Natural killer cell (primary cell): Measurements from ENCODE around the gene GAREM2. TPM values are rescaled to one million over a fixed set of nuclear protein-coding genes. Genes with fewer than 3 reads are reported as not detected.

Experiments used
- ATAC-seq, 3 donors: fragments of 150-1000 bp in 2 of 3; fragments of 200-7000 bp in 1 of 3; cut with Tn5 transposase; 1 replicate in 1 of 3; 2 replicates in 2 of 3; pipeline ENCODE4 v1.10.0; 2021; ENCODE audit warnings: mild to moderate bottlenecking in 2 of 3, moderate library complexity in 2 of 3
- DNase-seq, 2 donors: peaks; one replicate each; pipeline versions ENCODE4 v3.0.0 to v3.0.0-alpha.2; 2013 to 2021; ENCODE audit warnings: mixed read lengths in 1 of 2
- H3K27ac ChIP-seq: one replicate; pipeline ENCODE4 v1.5.1; 2013; ENCODE audit warnings: mild to moderate bottlenecking, low read length
- H3K27me3 ChIP-seq: one replicate; pipeline ENCODE4 v1.6.1; 2013; ENCODE audit warnings: low read length; ENCODE audit not compliant: control insufficient read depth, insufficient read depth
- H3K36me3 ChIP-seq: one replicate; pipeline ENCODE4 v1.6.1; 2013; ENCODE audit warnings: low read length; ENCODE audit not compliant: control insufficient read depth, insufficient read depth
- H3K4me1 ChIP-seq: one replicate; pipeline ENCODE4 v1.6.1; 2013; ENCODE audit warnings: low read length; ENCODE audit not compliant: control insufficient read depth, insufficient read depth
- H3K4me3 ChIP-seq: one replicate; pipeline ENCODE4 v1.5.1; 2013; ENCODE audit warnings: low read length
- H3K9me3 ChIP-seq: one replicate; pipeline ENCODE4 v1.6.1; 2013; ENCODE audit warnings: low read length; ENCODE audit not compliant: control insufficient read depth, insufficient read depth
- H3K27ac Mint-ChIP-seq, 2 donors: one replicate each; pipeline ENCODE4 v1.8.0; 2022; ENCODE audit warnings: mild to moderate bottlenecking in 2 of 2, mixed read lengths in 2 of 2, moderate library complexity in 1 of 2
- H3K27me3 Mint-ChIP-seq, 2 donors: one replicate each; pipeline ENCODE4 v1.8.0; 2022; ENCODE audit warnings: low read depth in 2 of 2, mixed read lengths in 2 of 2
- H3K36me3 Mint-ChIP-seq: one replicate; pipeline ENCODE4 v1.8.0; 2022; ENCODE audit warnings: mixed read lengths
- H3K4me1 Mint-ChIP-seq, 2 donors: one replicate each; pipeline ENCODE4 v1.8.0; 2022; ENCODE audit warnings: mixed read lengths in 2 of 2
- H3K4me3 Mint-ChIP-seq: one replicate; pipeline ENCODE4 v1.8.0; 2022; ENCODE audit warnings: mild to moderate bottlenecking, moderate library complexity, mixed read lengths
- H3K9me3 Mint-ChIP-seq, 2 donors: one replicate each; pipeline ENCODE4 v1.8.0; 2022; ENCODE audit warnings: mixed read lengths in 2 of 2
- WGBS: methylation state at CpG from one replicate; pipeline ENCODE4 v1.1.7; 2013; ENCODE audit warnings: missing lambda C conversion rate; ENCODE audit not compliant: insufficient coverage; 5-methylcytosine and 5-hydroxymethylcytosine counted together
- intact Hi-C: fragments of 100-400 bp; cut with micrococcal nuclease; formaldehyde crosslinking; loops from one replicate; pipeline ENCODE4 v1.14.2; 2022
- total RNA-seq, 4 donors: library from RNA; stranded (reverse); fragments of 120-200 nt in 1 of 4; gene quantifications; one replicate each; pipeline versions ENCODE4 v1.2.3 to v1.2.4, GENCODE V29; 2013 to 2022
- TF ChIP-seq, protein P1 (sequence below): fragments of 200-600 bp; IDR thresholded peaks from one replicate; pipeline ENCODE4 v1.8.0; 2022; ENCODE audit warnings: antibody characterized with exemption

Gene GAREM2
- total RNA-seq, 3 donors from 2014 or later (not counting 1 experiment from before 2014, with no cell fraction given): 7.1 to 9.2 (median 7.2) TPM

DNA sequence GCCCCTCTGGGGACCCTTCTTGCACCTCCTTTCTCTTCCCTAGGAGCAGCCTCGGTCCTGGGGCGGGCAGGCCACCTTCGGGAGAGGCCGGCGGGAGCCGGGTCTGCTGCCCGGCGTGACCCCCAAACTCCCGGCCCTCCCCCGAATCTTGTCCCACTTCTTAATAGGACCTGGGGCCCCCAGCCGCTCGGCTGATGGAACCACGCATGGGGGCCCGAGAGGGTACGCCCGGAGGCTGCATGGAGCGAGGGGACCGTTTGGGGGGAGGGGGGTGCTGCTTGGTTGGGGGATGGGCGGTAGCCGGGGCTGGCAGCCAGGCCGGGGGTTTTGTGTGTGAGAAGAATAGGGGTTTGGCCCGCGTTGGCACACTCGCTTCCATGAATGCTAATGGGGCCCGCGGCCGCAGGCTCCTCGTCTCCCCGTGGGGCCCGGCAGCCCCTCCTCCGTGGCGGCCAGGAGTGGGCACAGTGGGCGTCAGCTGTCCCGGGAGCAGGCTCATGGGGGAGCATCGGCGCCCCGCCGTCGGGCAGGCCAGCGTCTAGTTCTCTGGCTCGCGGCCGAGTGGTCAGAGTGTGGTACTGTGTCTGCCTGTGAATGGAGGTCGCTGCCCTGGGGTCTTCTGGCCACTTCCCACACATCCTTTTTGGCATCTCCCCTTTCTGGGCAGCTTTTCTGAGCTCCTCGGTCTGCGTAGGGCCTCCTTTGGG lies 1.0 kb downstream of the GAREM2 start:
- Mint-ChIP-seq H3K27me3 (peaks cover 40 to 48% of the 10 kb centered on the region in 2 donors), H3K4me1 (peaks cover 17 to 27% of the 10 kb centered on the region in 2 donors), H3K36me3 (no peaks in the 10 kb centered on the region), H3K27ac (peak overlapping the region in 1 of 2 donors; percentile 67), H3K9me3 (no peaks in the 10 kb centered on the region), H3K4me3 (peak overlapping the region; percentile 83)
- H3K36me3 ChIP-seq: no peaks in the 10 kb centered on the region
- TF ChIP-seq, protein P1, sequence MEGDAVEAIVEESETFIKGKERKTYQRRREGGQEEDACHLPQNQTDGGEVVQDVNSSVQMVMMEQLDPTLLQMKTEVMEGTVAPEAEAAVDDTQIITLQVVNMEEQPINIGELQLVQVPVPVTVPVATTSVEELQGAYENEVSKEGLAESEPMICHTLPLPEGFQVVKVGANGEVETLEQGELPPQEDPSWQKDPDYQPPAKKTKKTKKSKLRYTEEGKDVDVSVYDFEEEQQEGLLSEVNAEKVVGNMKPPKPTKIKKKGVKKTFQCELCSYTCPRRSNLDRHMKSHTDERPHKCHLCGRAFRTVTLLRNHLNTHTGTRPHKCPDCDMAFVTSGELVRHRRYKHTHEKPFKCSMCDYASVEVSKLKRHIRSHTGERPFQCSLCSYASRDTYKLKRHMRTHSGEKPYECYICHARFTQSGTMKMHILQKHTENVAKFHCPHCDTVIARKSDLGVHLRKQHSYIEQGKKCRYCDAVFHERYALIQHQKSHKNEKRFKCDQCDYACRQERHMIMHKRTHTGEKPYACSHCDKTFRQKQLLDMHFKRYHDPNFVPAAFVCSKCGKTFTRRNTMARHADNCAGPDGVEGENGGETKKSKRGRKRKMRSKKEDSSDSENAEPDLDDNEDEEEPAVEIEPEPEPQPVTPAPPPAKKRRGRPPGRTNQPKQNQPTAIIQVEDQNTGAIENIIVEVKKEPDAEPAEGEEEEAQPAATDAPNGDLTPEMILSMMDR: no peak
- no peak overlapping the region for H3K27ac ChIP-seq
- intact Hi-C loops: loop anchor here (5.0 kb wide), 1 partner anchor 158 kb away; no protein-coding TSS in a partner anchor
- H3K4me3 ChIP-seq: no peak overlapping the region
- no peak for DNase-seq
- no peaks in the 10 kb centered on the region for H3K9me3 ChIP-seq
- 33% methylated on average over 45 of the region's 46 CpGs for WGBS
- peaks cover 22% of the 10 kb centered on the region for H3K27me3 ChIP-seq
- ATAC-seq: no peak
- peaks cover 27% of the 10 kb centered on the region for H3K4me1 ChIP-seq

DNA sequence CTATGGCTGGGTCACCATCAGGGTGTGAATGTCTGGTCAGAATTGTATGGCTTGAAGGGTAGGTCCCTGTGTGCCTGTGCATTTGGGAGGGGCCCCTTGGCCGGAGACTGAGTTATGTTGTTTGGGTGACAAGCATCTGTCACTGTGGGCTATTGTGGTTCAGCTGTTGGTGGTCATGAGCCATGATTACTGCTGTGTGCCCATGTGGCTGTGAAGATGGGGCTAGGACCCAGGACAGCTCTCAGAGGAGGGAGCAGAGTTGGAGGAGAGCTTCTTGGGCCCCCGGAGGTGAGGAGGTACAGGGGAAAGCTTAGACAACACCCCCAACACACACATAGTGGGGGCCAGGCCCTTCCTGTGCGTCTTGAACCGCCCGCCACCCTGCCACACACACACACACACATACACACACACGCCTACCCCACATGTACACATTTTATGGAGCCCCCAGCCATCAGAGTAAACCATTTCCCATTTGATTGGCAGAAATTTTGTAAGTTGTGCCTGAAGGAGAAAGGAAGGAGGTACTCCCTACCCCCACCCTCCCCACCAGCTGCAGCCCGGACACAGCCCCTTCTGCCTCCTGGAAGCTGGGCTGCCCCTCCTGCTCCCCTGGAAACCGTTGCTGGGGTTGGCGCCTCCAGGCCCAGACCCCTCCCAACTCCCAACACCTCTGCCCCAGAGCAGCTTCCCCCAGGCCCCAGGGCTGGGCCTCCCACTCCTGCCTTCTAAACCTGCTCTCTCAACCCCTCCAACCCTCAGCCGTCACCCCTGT lies 2.0 kb downstream of the GAREM2 start:
- DNase-seq (no peak), ATAC-seq (peak; percentile 62 to 81 (median 75))
- no peaks in the 10 kb centered on the region for H3K9me3 Mint-ChIP-seq
- no peak overlapping the region for H3K4me3 ChIP-seq
- H3K4me3 Mint-ChIP-seq: peak overlapping the region; percentile 83
- H3K27me3 ChIP-seq: peaks cover 24% of the 10 kb centered on the region
- H3K27me3 Mint-ChIP-seq: peaks cover 40 to 46% of the 10 kb centered on the region in 2 donors
- H3K36me3 Mint-ChIP-seq: no peaks in the 10 kb centered on the region
- no peaks in the 10 kb centered on the region for H3K36me3 ChIP-seq
- peak overlapping the region in 1 of 2 donors; percentile 67 for H3K27ac Mint-ChIP-seq
- intact Hi-C loops: loop anchor here (5.0 kb wide), 1 partner anchor 157 kb away; no protein-coding TSS in a partner anchor
- peaks cover 22 to 35% of the 10 kb centered on the region in 2 donors for H3K4me1 Mint-ChIP-seq
- no peak overlapping the region for H3K27ac ChIP-seq
- 69% methylated on average over 8 of the region's 10 CpGs for WGBS
- H3K4me1 ChIP-seq: peaks cover 34% of the 10 kb centered on the region
- H3K9me3 ChIP-seq: no peaks in the 10 kb centered on the region
- TF ChIP-seq, protein P1: no peak

DNA sequence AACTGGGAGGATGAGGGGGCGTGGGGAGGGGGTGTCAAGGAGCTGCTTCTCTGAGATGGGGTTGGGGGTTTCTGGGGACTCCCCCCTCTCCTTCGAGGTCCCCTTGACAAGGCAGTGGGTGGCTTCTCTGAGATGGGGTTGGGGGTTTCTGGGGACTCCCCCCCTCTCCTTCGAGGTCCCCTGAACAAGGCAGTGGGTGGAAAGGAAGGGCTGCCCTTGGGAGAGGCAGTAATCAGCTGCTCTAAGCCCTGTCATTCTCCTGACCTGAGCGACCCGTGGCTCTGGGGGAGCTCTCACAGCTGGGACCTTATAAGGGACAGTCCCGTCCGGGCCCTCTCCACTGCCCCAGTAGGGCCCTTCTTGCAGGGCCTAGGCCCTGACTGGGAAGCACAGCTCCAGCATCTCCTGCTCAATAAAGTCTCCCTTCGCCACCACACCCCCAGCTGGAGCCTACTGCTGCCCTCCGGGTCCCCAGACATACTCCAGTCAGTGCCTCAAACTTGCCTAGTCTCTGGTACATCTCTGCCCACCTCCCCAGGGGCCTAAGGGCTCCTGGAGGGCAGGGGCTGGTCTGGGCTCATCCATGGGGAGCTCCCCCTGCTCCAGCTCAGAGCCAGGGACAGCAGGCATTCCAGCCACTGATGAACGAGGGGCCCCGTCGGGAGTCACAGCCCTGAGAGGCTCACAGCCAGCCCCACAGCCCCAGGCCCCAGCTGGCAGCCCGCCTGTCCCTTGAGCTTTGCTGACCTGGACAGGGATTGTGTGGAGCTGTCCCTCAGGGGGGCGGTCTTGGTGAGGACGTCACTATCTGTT lies 2.8 kb downstream of the GAREM2 start:
- ATAC-seq (no peak), DNase-seq (no peak)
- Histone ChIP-seq H3K36me3 (no peaks in the 10 kb centered on the region), H3K27me3 (peaks cover 24% of the 10 kb centered on the region), H3K4me1 (peaks cover 34% of the 10 kb centered on the region), H3K4me3 (no peak overlapping the region), H3K9me3 (no peaks in the 10 kb centered on the region), H3K27ac (no peak overlapping the region)
- H3K27ac Mint-ChIP-seq: no peak overlapping the region
- H3K4me1 Mint-ChIP-seq: peaks cover 22 to 39% of the 10 kb centered on the region in 2 donors
- 75% methylated on average over 14 of the region's 15 CpGs for WGBS
- intact Hi-C loops: no loop called here
- peaks cover 46 to 51% of the 10 kb centered on the region in 2 donors for H3K27me3 Mint-ChIP-seq
- TF ChIP-seq, protein P1: no peak
- no peaks in the 10 kb centered on the region for H3K36me3 Mint-ChIP-seq
- H3K4me3 Mint-ChIP-seq: no peak overlapping the region
- no peaks in the 10 kb centered on the region for H3K9me3 Mint-ChIP-seq
